HepG2 (cell line): Measurements from ENCODE around the gene YBX2. TPM values are rescaled to one million over a fixed set of nuclear protein-coding genes. Genes with fewer than 3 reads are reported as not detected.

ENCODE experiments used
- CREM ChIP-seq, 2 experiments: sonication (generic) in 1 of 2; formaldehyde crosslinking in 1 of 2; IDR thresholded peaks; 2 replicates each; pipeline versions ENCODE4 v1.4.0 to v1.6.1; 2016 to 2020; ENCODE audit warnings: antibody characterized with exemption in 1 of 2, mild to moderate bottlenecking in 1 of 2, missing genetic modification reagents in 1 of 2
- FOXP4 ChIP-seq: sonication (generic); formaldehyde crosslinking; IDR thresholded peaks from 2 replicates; pipeline ENCODE4 v1.4.0; 2020; ENCODE audit warnings: missing genetic modification reagents
- HOXD1 ChIP-seq: sonication (generic); formaldehyde crosslinking; IDR thresholded peaks from 2 replicates; pipeline ENCODE4 v1.5.0; 2020; ENCODE audit warnings: missing genetic modification reagents
- IKZF4 ChIP-seq: sonication (generic); formaldehyde crosslinking; IDR thresholded peaks from 2 replicates; pipeline ENCODE4 v1.5.1; 2020; ENCODE audit warnings: borderline replicate concordance, mild to moderate bottlenecking, low read depth, missing genetic modification reagents; ENCODE audit errors: not compliant biosample characterization
- JUN ChIP-seq: sonication (generic); formaldehyde crosslinking; IDR thresholded peaks from 2 replicates; pipeline ENCODE4 v1.4.0; 2020; ENCODE audit warnings: mild to moderate bottlenecking, missing genetic modification reagents
- KAT8 ChIP-seq: IDR thresholded peaks from 2 replicates; pipeline ENCODE4 v1.6.1; 2016; ENCODE audit warnings: missing genetic modification reagents, missing compliant biosample characterization
- MBD4 ChIP-seq: IDR thresholded peaks from 2 replicates; pipeline ENCODE4 v1.6.1; 2012; ENCODE audit warnings: low read length, inconsistent platforms, borderline replicate concordance
- PTBP1 ChIP-seq: fragments of 200-400 bp; formaldehyde crosslinking; IDR thresholded peaks from 2 replicates; pipeline ENCODE4 v1.6.1; 2018; ENCODE audit warnings: low read length, low read depth; ENCODE audit not compliant: poor library complexity, severe bottlenecking
- SMARCE1 ChIP-seq: fragments of 450-650 bp; IDR thresholded peaks from 2 replicates; pipeline ENCODE4 v1.6.1; 2017; ENCODE audit warnings: borderline replicate concordance
- SRSF4 ChIP-seq: fragments of 200-400 bp; formaldehyde crosslinking; IDR thresholded peaks from one replicate; pipeline ENCODE4 v1.6.1; 2018; ENCODE audit warnings: mild to moderate bottlenecking, low read depth, low read length, moderate library complexity; ENCODE audit not compliant: poor library complexity, severe bottlenecking
- TIGD3 ChIP-seq: sonication (generic); formaldehyde crosslinking; IDR thresholded peaks from 2 replicates; pipeline ENCODE4 v1.5.1; 2020; ENCODE audit warnings: mild to moderate bottlenecking, missing genetic modification reagents, borderline replicate concordance
- U2AF2 ChIP-seq: fragments of 200-400 bp; formaldehyde crosslinking; IDR thresholded peaks from 2 replicates; pipeline ENCODE4 v1.6.1; 2017; ENCODE audit warnings: low read depth, mild to moderate bottlenecking, low read length
- ZBTB46 ChIP-seq: sonication (generic); formaldehyde crosslinking; IDR thresholded peaks from 2 replicates; pipeline ENCODE4 v1.4.0; 2020; ENCODE audit warnings: mild to moderate bottlenecking, missing genetic modification reagents, borderline replicate concordance
- ZFP36L2 ChIP-seq: sonication (generic); formaldehyde crosslinking; IDR thresholded peaks from 2 replicates; pipeline ENCODE4 v1.4.0; 2020; ENCODE audit warnings: missing genetic modification reagents
- ZNF18 ChIP-seq: sonication (generic); formaldehyde crosslinking; IDR thresholded peaks from 2 replicates; pipeline ENCODE4 v1.8.0; 2022; ENCODE audit warnings: mild to moderate bottlenecking, missing genetic modification reagents; ENCODE audit not compliant: insufficient replicate concordance
- ZNF333 ChIP-seq: sonication (generic); formaldehyde crosslinking; IDR thresholded peaks from 2 replicates; pipeline ENCODE4 v1.4.0; 2020; ENCODE audit warnings: mild to moderate bottlenecking, missing genetic modification reagents, borderline replicate concordance
- ZNF337 ChIP-seq: sonication (generic); formaldehyde crosslinking; IDR thresholded peaks from 2 replicates; pipeline ENCODE4 v1.5.1; 2020; ENCODE audit warnings: missing genetic modification reagents, low read depth, mild to moderate bottlenecking, borderline replicate concordance
- ZNF468 ChIP-seq: sonication (generic); formaldehyde crosslinking; IDR thresholded peaks from 2 replicates; pipeline ENCODE4 v1.8.0; 2022; ENCODE audit warnings: mild to moderate bottlenecking, moderate library complexity, missing genetic modification reagents
- ZNF713 ChIP-seq: sonication (generic); formaldehyde crosslinking; IDR thresholded peaks from 2 replicates; pipeline ENCODE4 v1.4.0; 2020; ENCODE audit warnings: mild to moderate bottlenecking, missing genetic modification reagents
- polyA plus RNA-seq, 8 experiments: library from polyadenylated mRNA; depleted of rRNA in 3 of 8; stranded (reverse) in 7 of 8; unstranded in 1 of 8; fragments of >200 nt; fragmentation: Illumina TruSeq in 4 of 8; extraction: Trizol in 4 of 8; gene quantifications; 2 replicates each; pipeline versions ENCODE4 v1.2.1 to v1.2.3, GENCODE V29; 2011 to 2016; ENCODE audit warnings: low read depth in 4 of 8, missing spikeins in 1 of 8, mixed read lengths in 1 of 8; ENCODE audit not compliant: insufficient read depth in 1 of 8
- total RNA-seq, 5 experiments: library from RNA; depleted of rRNA; stranded (reverse); fragments of >200 nt; fragmentation: Illumina TruSeq; extraction: Trizol; gene quantifications; 2 replicates each; pipeline ENCODE4 v1.2.3, GENCODE V29; 2016; ENCODE audit warnings: low read depth in 1 of 5

Gene YBX2
- total and polyA plus RNA-seq, 2 of the 13 experiments (the other 11 are each of a cell fraction or from before 2014, with no cell fraction given) = 0.12 to 0.22 TPM

- TF ChIP-seq FOXP4 = peak; percentile 57; the same call in 1 of the 2 replicates
- 0 out of 2 replicates have a peak, but pooled peaks have one; percentile 42 for TF ChIP-seq JUN (CRISPR knock-in tag)
- TF ChIP-seq CREM (IDR thresholded peaks at IDR 0.05) = peak; percentile 96
- peak; percentile 83 for TF ChIP-seq CREM (CRISPR knock-in tag; IDR thresholded peaks at IDR 0.05)
- TF ChIP-seq ZBTB46 (CRISPR knock-in tag) = no peak
- TF ChIP-seq KAT8 = peak; percentile 91
- TF ChIP-seq PTBP1 = peak; percentile 98
- peak; percentile 80 for TF ChIP-seq ZNF18 (CRISPR knock-in tag)
- TF ChIP-seq MBD4 = no peak
- no peak for TF ChIP-seq ZNF713 (CRISPR knock-in tag)
- TF ChIP-seq TIGD3 (CRISPR knock-in tag) = no peak
- TF ChIP-seq HOXD1 = peak; percentile 53
- TF ChIP-seq ZNF333 = peak; percentile 87; the same call in 1 of the 2 replicates
- no peak for TF ChIP-seq SMARCE1
- TF ChIP-seq U2AF2 = no peak
- no peak for TF ChIP-seq SRSF4
- TF ChIP-seq ZNF337 (CRISPR knock-in tag) = no peak
- TF ChIP-seq IKZF4 (CRISPR knock-in tag) = no peak
- TF ChIP-seq ZFP36L2 = no peak
- TF ChIP-seq ZNF468 (CRISPR knock-in tag) = peak; percentile 78; the same call in 1 of the 2 replicates
These were observed 42.0 kb downstream of the YBX2 start, which contains the start of gene ELP5 (continued) for GRCh38 chr17:7252176-7253043.
